ENCODE measurements around the gene SFTPD. TPM values are rescaled to one million over a fixed set of nuclear protein-coding genes. Genes with fewer than 3 reads are reported as not detected.
A peak's percentile ranks its signal among the peaks of the same experiment; 100 is the strongest.
"Not testable (repeated sequence)": the region's sequence is repeated elsewhere in the genome, so short reads cannot be mapped to it uniquely, and the experiment has no call there.

The SFTPD gene
- total and polyA plus RNA-seq, 4 donors: 0.59 to 2.8 (median 1.8) TPM

GRCh38 chr10:79910344-79910743, 38.6 kb downstream of the SFTPD start:
- WGBS (ENCODE audit: insufficient coverage): 100% methylated on average over 1 of the region's 3 CpGs
- Histone ChIP-seq H3K27me3 (ENCODE audit: control insufficient read depth, insufficient read depth, low read length) (no peaks in the 10 kb centered on the region), H3K4me1 (ENCODE audit: control insufficient read depth, insufficient read depth, low read length) (no peaks in the 10 kb centered on the region), H3K27ac (ENCODE audit: low read depth, low read length) (no peak overlapping the region), H3K4me3 (ENCODE audit: low read depth, low read length) (no peak overlapping the region), H3K9me3 (ENCODE audit: control insufficient read depth, insufficient read depth, low read length) (no peaks in the 10 kb centered on the region), H3K36me3 (ENCODE audit: control insufficient read depth, insufficient read depth, low read length) (no peaks in the 10 kb centered on the region)
- no peak for DNase-seq (ENCODE audit: low read depth in 4 of 6, low spot score in 6 of 6)

- no peaks in the 10 kb centered on the region for H3K36me3 ChIP-seq (ENCODE audit: control insufficient read depth, insufficient read depth, low read length)
- H3K4me3 ChIP-seq (ENCODE audit: low read depth, low read length): peak overlapping the region; percentile 48
- no peaks in the 10 kb centered on the region for H3K27me3 ChIP-seq (ENCODE audit: control insufficient read depth, insufficient read depth, low read length)
- peak in 1 of 6 donors; percentile 47 for DNase-seq (ENCODE audit: low read depth in 4 of 6, low spot score in 6 of 6)
- H3K9me3 ChIP-seq (ENCODE audit: control insufficient read depth, insufficient read depth, low read length): no peaks in the 10 kb centered on the region
- H3K27ac ChIP-seq (ENCODE audit: low read depth, low read length): no peak overlapping the region
- WGBS (ENCODE audit: insufficient coverage): 56% methylated on average over 3 of the region's 10 CpGs
- H3K4me1 ChIP-seq (ENCODE audit: control insufficient read depth, insufficient read depth, low read length): peaks cover 11% of the 10 kb centered on the region
Measured at GRCh38 chr10:79905322-79906314, 43.3 kb downstream of the SFTPD start.

- Histone ChIP-seq H3K4me1 (ENCODE audit: control insufficient read depth, insufficient read depth, low read length) (peaks cover 11% of the 10 kb centered on the region), H3K36me3 (ENCODE audit: control insufficient read depth, insufficient read depth, low read length) (no peaks in the 10 kb centered on the region), H3K9me3 (ENCODE audit: control insufficient read depth, insufficient read depth, low read length) (no peaks in the 10 kb centered on the region), H3K4me3 (ENCODE audit: low read depth, low read length) (peak overlapping the region; percentile 48), H3K27ac (ENCODE audit: low read depth, low read length) (no peak overlapping the region), H3K27me3 (ENCODE audit: control insufficient read depth, insufficient read depth, low read length) (no peaks in the 10 kb centered on the region)
- WGBS (ENCODE audit: insufficient coverage): 0% methylated on average over 58 of the region's 58 CpGs
- DNase-seq (ENCODE audit: low read depth in 4 of 6, low spot score in 6 of 6): peak; percentile 24 to 89 (median 35)
Measured at GRCh38 chr10:79904671-79905321, 44.1 kb downstream of the SFTPD start.

GRCh38 chr10:79901571-79901970, 47.3 kb downstream of the SFTPD start:
- WGBS (ENCODE audit: insufficient coverage): no CpG with 5 or more reads among the region's 1 CpG
- H3K9me3 ChIP-seq (ENCODE audit: control insufficient read depth, insufficient read depth, low read length); H3K36me3 ChIP-seq (ENCODE audit: control insufficient read depth, insufficient read depth, low read length); H3K27me3 ChIP-seq (ENCODE audit: control insufficient read depth, insufficient read depth, low read length); DNase-seq (ENCODE audit: low read depth in 4 of 6, low spot score in 6 of 6); H3K27ac ChIP-seq (ENCODE audit: low read depth, low read length); H3K4me3 ChIP-seq (ENCODE audit: low read depth, low read length): not testable (repeated sequence)
- peaks cover 11% of the 10 kb centered on the region for H3K4me1 ChIP-seq (ENCODE audit: control insufficient read depth, insufficient read depth, low read length)

GRCh38 chr10:79898597-79899325, 50.1 kb downstream of the SFTPD start:
- Histone ChIP-seq H3K4me1 (ENCODE audit: control insufficient read depth, insufficient read depth, low read length) (no peaks in the 10 kb centered on the region), H3K9me3 (ENCODE audit: control insufficient read depth, insufficient read depth, low read length) (no peaks in the 10 kb centered on the region), H3K4me3 (ENCODE audit: low read depth, low read length) (no peak overlapping the region), H3K36me3 (ENCODE audit: control insufficient read depth, insufficient read depth, low read length) (no peaks in the 10 kb centered on the region), H3K27ac (ENCODE audit: low read depth, low read length) (no peak overlapping the region), H3K27me3 (ENCODE audit: control insufficient read depth, insufficient read depth, low read length) (no peaks in the 10 kb centered on the region)
- no CpG with 5 or more reads among the region's 3 CpGs for WGBS (ENCODE audit: insufficient coverage)
- no peak for DNase-seq (ENCODE audit: low read depth in 4 of 6, low spot score in 6 of 6)

DNA sequence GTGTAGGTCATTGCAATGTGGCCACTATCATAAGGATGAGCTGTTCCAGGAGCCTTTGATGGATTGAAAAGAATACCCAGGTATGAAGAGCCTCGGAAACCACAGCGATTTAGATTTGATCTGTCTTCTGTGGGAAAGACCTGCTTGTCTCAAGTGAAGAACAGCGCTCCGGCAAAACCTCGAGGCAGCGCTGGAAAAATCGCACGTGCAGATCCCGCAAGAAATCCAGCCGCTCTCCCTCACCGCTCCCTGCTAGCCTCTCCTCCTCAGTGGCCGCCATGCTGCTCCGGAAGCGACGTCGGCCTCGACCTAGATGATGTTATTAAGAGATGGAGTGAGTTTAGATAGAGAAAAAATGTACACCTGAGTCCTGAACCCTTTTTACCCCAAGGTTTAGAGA, 56.0 kb downstream of the SFTPD start:
- not testable (repeated sequence) for H3K36me3 ChIP-seq (ENCODE audit: control insufficient read depth, insufficient read depth, low read length); H3K27ac ChIP-seq (ENCODE audit: low read depth, low read length); H3K27me3 ChIP-seq (ENCODE audit: control insufficient read depth, insufficient read depth, low read length); H3K4me3 ChIP-seq (ENCODE audit: low read depth, low read length); DNase-seq (ENCODE audit: low read depth in 4 of 6, low spot score in 6 of 6); H3K9me3 ChIP-seq (ENCODE audit: control insufficient read depth, insufficient read depth, low read length); H3K4me1 ChIP-seq (ENCODE audit: control insufficient read depth, insufficient read depth, low read length)
- 97% methylated on average over 6 of the region's 17 CpGs for WGBS (ENCODE audit: insufficient coverage)

- Histone ChIP-seq H3K36me3 (ENCODE audit: control insufficient read depth, insufficient read depth, low read length) (no peaks in the 10 kb centered on the region), H3K4me3 (ENCODE audit: low read depth, low read length) (no peak overlapping the region), H3K27me3 (ENCODE audit: control insufficient read depth, insufficient read depth, low read length) (no peaks in the 10 kb centered on the region), H3K4me1 (ENCODE audit: control insufficient read depth, insufficient read depth, low read length) (no peaks in the 10 kb centered on the region), H3K9me3 (ENCODE audit: control insufficient read depth, insufficient read depth, low read length) (no peaks in the 10 kb centered on the region), H3K27ac (ENCODE audit: low read depth, low read length) (no peak overlapping the region)
- no peak for DNase-seq (ENCODE audit: low read depth in 4 of 6, low spot score in 6 of 6)
- WGBS (ENCODE audit: insufficient coverage): no CpG with 5 or more reads among the region's 1 CpG
Measured at GRCh38 chr10:79890469-79890868, 58.4 kb downstream of the SFTPD start.

DNA sequence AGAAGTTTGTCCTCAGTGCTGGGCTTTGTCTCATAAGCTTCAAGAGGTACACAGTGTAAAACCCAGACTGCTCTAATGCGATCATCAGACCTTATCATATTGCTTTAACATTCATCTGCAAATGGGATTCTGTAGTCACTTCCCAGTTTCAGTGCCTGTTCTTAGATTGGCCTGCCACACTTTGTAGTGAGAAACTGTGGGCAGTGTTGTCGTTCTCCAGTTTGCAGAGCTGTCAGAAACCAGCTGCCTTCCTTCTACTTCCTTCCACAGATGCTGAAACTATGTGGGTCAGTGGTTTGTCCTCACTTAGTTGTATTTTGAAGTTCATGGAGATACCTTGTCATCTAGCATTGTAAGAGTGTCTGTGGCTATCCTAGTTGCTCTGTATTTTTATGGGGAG, 59.9 kb downstream of the SFTPD start:
- DNase-seq (ENCODE audit: low read depth in 4 of 6, low spot score in 6 of 6); H3K9me3 ChIP-seq (ENCODE audit: control insufficient read depth, insufficient read depth, low read length); H3K4me1 ChIP-seq (ENCODE audit: control insufficient read depth, insufficient read depth, low read length); H3K27ac ChIP-seq (ENCODE audit: low read depth, low read length); H3K27me3 ChIP-seq (ENCODE audit: control insufficient read depth, insufficient read depth, low read length); H3K4me3 ChIP-seq (ENCODE audit: low read depth, low read length); H3K36me3 ChIP-seq (ENCODE audit: control insufficient read depth, insufficient read depth, low read length): not testable (repeated sequence)
- WGBS (ENCODE audit: insufficient coverage): no CpG with 5 or more reads among the region's 2 CpGs

Data from spinal cord (tissue), 10 donors.